Activated CD4-positive, alpha-beta T cell treated with anti-CD3 and anti-CD28 coated beads for 48 hours (primary cell): ENCODE results near the gene KLF11.
"Not testable (repeated sequence)": the region's sequence is repeated elsewhere in the genome, so short reads cannot be mapped to it uniquely, and the experiment has no call there.

ENCODE experiments used
- DNase-seq: peaks from one replicate; pipeline ENCODE4 v3.0.0-alpha.2; 2020

Gene KLF11

DNA sequence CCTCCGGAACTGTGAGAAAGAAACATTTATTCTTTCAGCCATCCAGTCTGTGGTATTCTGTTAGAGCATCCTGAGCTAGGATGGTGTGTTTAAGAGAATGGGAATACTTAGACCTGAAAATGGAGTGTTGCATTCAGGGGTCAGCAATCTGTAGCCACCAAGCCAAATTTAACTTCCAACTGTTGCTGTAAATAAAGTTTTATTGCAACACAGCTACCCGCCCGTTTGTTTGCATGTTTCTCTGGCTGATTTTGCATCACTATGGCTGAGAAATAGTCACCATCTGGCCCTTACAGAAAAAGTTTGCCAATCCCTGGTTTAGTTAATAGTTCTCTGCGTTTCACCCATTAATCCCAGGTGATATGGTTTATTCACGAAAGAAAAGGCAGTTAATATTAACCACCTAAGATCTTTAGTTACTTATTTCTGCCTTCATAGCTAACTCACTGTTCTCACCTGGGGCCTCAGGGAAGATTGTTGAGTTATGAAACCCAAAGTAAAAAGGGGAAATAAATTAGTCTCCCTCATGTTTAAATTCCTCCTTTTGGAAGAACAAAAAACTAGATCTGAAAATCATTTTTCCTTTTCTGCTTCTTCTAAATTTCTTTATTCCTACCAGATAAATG lies 46.3 kb downstream of the KLF11 start:
- no peak for DNase-seq

DNA sequence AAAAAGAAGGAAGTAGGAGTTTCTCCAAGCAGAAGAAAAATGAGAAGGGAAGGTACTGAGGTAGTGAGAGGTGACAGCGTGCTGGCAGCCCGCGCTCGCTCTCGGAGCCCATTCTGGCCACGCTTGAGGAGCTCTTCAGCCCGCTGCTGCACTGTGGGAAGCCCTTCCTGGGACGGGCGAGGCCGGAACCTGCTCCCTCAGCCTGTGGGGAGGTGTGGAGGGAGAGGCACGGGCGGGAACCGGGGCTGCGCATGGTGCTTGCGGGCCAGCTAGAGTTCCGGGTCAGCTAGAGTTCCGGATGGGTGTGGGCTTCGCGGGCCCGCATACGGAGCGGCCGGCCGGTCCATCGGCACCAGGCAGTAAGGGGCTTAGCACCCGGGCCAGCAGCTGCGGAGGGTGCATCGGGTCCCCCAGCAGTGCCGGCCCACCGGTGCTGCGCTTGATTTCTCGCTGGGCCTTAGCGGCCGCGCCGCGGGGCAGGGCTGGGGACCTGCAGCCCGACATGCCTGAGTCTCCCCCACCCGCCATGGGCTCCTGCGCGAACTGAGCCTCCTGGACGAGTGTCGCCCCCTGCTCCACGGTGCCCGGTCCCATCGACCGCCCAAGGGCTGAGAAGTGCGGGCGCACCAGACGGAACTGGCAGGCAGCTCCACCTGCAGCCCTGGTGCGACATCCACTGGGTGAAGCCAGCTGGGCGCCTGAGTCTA lies 48.0 kb downstream of the KLF11 start:
- peak; percentile 27 for DNase-seq

DNA sequence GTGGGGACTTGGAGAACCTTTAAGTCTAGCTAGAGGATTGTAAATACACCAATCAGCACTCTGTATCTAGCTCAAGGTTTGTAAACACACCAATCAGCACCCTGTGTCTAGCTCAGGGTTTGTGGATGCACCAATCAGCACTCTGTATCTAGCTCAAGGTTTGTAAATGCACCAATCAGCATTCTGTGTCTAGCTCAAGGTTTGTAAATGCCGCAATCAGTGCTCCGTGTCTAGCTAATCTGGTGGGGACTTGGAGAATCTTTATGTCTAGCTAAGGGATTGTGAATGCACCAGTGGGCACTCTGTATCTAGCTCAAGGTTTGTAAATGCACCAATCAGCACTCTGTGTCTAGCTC lies 48.5 kb downstream of the KLF11 start:
- not testable (repeated sequence) for DNase-seq

DNA sequence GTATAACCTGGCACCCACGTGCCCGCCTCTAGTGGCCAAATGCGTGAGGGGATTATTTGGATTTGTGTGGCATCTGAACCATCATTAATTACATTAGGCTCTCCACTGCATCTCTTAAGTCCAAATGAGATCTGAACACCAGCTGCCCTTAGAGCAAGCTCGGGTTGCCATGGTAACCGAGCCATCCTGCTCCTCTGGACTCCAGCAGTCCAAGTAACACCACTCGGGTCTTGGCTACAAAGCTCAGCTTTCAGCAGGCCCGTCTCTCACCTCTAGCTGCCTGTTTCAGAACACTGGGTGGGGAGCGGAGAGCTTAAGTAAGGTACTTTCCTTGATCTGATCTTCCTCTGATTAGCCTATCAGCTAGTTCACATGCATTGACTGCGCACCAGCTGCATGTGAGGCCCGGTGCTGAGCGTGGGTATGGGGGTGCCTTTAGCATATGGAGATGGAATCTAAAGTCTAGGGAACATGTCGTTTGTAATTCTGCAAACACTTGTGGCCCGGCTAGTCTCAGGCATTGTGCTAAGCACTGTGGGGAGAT lies 51.0 kb downstream of the KLF11 start:
- DNase-seq = no peak

DNA sequence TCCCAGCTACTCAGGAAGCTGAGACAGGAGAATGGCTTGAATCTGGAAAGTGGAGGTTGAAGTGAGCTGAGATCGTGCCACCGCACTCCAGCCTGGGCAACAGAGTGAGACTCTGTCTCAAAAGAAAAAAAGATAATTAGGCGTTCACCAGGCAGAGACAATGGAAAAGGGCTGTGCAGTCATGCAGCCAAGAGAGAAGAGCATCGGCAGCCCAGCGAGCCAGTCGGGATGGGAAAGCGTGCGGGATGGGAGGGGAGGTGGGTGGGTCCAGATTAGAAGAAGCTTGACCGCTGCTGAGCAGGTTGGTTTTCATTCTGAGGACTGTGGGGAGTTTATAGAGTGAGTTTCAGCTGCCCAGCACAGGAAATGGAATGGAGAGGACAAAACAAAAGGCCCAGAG lies 51.8 kb downstream of the KLF11 start:
- no peak for DNase-seq

DNA sequence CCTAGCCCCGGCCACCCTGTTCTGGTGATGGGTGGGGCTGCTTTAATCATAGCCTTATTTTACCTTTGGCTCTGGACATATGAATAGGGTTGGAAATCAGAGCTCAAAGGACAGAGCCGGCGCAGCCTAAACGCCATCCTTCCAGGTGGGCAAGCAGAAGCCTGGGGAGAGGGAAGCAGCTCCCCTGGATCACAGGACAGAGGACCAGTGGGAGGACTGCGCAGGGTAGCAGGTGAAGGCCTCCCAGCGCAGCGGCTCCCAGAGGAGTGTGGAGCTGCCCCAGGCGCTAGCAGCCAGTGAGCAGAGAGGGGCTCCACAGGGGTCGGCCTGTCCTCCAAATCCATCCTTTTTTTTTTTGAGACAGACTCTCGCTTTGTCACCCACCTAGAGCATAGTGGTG lies 53.3 kb downstream of the KLF11 start:
- DNase-seq = no peak

DNA sequence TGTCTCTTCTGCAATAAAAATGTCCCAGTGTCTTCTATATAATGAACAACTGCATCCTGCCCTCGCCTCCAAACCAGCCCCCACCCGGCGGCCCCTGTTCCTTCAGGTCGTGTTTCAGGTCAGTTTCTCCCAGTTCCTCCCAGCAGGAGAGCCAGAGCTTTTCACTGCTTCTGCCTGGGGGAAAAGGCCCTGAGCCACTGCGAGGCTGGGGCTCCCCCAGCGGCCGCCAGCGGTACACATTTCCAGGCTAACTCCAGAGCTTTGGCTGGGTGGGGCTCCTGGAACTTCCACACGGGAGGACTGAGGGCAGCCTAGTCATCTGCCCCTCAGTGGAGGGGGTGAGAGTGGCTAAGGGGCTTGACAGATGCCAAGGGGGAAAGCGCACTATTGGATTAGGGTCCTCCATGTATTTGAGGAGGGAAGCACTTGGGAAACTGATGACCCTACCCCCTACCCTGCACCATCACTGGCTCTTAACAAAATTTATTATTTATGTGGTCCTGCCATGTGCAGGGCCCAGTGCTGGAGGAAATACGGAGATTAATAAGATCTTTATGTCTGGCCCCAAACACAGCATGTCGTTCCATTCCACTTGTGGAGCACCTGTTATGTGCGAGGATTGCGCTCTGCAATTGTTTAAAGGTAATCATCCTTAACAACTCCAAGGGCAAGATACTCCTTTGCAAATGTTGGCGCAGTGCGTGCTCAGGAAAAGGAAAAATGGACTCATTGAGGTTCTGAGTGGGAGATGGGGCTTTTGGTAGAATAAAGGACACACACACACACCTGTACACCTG lies 54.2 kb downstream of the KLF11 start:
- peak; percentile 52 for DNase-seq

DNA sequence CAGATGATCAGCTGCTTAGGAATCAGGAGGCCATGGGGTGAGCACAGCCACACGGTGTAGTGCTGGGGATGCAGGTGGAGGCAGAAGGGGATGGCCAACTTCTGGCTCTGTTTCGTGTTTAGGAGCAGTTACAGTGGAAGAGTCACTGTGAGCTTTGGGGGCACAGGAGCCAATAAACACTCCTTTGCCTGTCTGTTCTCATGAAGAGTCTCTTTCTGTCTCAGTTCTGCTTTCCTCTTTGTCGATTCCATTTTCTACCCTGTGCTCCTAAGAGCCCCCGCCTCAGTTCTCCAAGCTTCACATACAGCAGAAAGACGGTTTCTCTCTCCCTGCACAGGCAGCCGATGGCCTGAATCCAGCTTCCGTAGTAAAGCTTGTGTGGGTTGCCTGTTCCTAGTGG lies 58.1 kb downstream of the KLF11 start:
- no peak for DNase-seq

DNA sequence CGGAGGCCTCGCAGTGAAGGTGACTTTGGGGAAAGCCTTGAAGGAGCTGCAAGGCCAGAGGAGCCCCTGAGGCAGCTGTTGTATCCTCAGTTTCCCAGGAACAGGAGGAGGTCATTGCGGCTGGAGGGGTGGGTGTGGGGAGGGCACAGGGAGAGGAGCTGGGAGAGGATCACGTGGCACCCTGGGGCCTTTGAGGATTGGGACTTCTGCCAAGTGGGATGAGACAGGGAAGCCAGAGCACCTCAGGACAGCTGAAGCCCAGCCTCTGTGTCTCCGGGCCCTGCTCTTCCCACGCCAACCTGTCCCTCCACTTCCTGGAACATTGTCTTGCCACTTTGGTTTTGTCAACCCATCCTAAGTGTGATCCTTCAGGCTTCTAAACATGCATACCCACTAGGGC lies 59.8 kb downstream of the KLF11 start:
- no peak for DNase-seq
